Measurements from ENCODE around the gene DNAJC5.
"Not testable (repeated sequence)": the region's sequence is repeated elsewhere in the genome, so short reads cannot be mapped to it uniquely, and the experiment has no call there.

DNAJC5 gene

DNA sequence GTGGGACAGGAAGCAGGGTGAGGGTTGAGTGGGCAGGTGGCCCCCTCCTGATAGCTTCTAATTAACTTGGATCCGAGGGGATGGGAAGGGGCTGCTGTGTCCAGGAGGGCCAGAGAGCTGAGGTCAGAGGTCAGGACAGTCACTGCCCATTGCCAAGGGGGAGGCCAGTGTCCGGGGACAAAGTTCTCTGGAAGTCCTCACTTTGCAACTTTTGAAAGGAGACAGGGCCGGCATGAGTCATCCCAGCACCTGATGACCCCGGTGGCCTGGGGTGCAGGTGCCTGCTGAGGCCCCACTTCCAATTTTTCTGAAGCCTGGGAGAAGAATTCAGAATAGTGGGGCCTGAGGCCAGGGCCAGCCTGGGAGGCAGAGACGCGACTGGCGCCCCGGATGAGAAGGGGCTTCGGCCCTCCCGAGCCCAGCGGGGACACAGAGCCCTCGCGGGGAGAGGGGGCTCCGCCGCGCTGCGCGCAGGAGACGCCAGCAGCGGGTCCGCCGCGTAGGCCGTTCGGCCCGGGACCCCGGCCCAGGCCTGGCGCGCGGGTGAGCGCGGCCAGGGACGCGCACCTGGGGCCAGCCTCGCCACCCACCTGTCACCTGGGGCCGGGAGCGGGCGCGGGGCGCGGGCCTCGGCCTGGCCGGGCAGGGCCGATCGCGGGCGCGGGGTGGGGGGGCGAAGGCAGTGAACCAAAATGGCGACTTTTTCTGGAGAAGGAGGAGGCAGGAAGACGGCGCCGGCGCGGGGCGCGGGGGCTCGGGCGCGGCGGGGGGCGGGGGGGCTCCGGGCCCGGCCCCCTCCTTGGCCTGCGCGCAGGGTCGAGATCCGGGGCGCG lies 74.2 kb downstream of the DNAJC5 start:
- H4K20me1 ChIP-seq (ENCODE audit: insufficient read depth, low read length) = no peaks in the 10 kb centered on the region
- H3K79me2 ChIP-seq (ENCODE audit: insufficient read depth, low read length) = no peaks in the 10 kb centered on the region
- H3K9me2 ChIP-seq (ENCODE audit: low read depth, low read length) = no peaks in the 10 kb centered on the region
- H2AFZ ChIP-seq (ENCODE audit: low read length) = no peak overlapping the region
- peak overlapping the region; percentile 98 for H3K4me2 ChIP-seq (ENCODE audit: low read length)
- no peaks in the 10 kb centered on the region for H3F3A ChIP-seq (ENCODE audit: insufficient read depth, low read length)
- H3K9me3 ChIP-seq (ENCODE audit: low read length) = no peaks in the 10 kb centered on the region
- peaks cover 32% of the 10 kb centered on the region for H3K36me3 ChIP-seq (ENCODE audit: insufficient read depth, low read length)
- peak overlapping the region; percentile 99 for H3K9ac ChIP-seq (ENCODE audit: low read length)
- H3K27ac ChIP-seq (ENCODE audit: low read depth, low read length, poor library complexity, severe bottlenecking) = peak overlapping the region; percentile 42
- H3K4me3 ChIP-seq (ENCODE audit: low read depth, low read length, poor library complexity, severe bottlenecking) = peak overlapping the region; percentile 91
- H3K4me1 ChIP-seq (ENCODE audit: insufficient read depth, low read length, severe bottlenecking) = peaks cover 19% of the 10 kb centered on the region
- TF ChIP-seq, protein P1, sequence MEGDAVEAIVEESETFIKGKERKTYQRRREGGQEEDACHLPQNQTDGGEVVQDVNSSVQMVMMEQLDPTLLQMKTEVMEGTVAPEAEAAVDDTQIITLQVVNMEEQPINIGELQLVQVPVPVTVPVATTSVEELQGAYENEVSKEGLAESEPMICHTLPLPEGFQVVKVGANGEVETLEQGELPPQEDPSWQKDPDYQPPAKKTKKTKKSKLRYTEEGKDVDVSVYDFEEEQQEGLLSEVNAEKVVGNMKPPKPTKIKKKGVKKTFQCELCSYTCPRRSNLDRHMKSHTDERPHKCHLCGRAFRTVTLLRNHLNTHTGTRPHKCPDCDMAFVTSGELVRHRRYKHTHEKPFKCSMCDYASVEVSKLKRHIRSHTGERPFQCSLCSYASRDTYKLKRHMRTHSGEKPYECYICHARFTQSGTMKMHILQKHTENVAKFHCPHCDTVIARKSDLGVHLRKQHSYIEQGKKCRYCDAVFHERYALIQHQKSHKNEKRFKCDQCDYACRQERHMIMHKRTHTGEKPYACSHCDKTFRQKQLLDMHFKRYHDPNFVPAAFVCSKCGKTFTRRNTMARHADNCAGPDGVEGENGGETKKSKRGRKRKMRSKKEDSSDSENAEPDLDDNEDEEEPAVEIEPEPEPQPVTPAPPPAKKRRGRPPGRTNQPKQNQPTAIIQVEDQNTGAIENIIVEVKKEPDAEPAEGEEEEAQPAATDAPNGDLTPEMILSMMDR (IDR thresholded peaks at IDR 0.05; ENCODE audit: low read length) = no peak
- no peak for TF ChIP-seq EZH2 (IDR thresholded peaks at IDR 0.05; ENCODE audit: borderline replicate concordance, low read length)
- H3K27me3 ChIP-seq (ENCODE audit: insufficient read depth, low read length) = no peaks in the 10 kb centered on the region

DNA sequence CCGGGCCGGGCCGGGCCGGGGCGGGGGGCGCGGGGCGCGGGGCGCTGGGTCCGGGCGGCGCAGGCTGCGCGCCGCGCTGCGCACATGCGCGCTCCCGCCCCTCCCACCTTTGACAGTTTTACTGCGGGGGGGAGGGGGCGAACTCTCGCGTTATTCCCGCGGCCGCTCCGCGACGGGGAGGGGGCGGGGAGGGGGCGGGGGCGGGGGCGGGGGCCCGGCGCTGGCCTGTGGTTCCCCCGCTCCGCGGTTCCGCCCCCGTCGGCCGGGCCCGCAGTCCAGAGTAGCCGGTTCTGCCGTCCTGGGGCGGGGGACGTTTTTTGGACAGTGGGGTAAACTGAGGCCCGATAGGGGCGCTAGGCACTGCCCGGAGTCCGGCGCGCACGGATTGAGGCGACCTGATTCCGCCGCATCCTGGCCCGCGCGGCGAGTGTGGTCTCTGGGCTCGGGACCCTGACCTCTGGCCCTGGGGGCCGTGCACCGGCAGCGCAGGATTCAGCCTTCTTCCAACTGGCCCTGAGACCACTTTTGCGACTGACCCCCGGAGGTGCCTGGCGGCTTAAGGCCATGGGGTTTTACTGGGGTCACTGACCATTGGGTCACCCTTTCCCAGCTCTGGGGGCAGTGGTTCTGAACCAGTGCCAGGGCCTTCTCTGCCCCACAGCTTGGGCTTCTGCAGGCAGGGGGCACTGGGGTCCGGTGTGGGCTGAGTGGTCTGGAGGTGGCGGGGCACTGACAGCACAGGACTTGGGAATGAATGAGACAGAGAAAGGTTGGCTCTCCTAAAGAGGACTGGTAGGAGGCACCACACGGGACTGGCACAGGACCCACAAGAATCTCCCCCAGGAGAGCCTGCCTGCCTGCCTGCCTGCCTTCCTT lies 75.2 kb downstream of the DNAJC5 start, which contains the start of gene ZNF512B:
Gene ZNF512B, minus strand, starts transcription at position 93 of the 876 bp plus-strand sequence. CDS start 1,980 bp downstream, outside the sequence.
- H3K4me2 ChIP-seq (ENCODE audit: low read length) = peak within 1 kb of the TSS; percentile 98
- no peaks in the 10 kb centered on the region for H3K9me3 ChIP-seq (ENCODE audit: low read length)
- no peaks in the 10 kb centered on the region for H3K27me3 ChIP-seq (ENCODE audit: insufficient read depth, low read length)
- peaks cover 19% of the 10 kb centered on the region for H3K4me1 ChIP-seq (ENCODE audit: insufficient read depth, low read length, severe bottlenecking)
- no peaks in the 10 kb centered on the region for H3F3A ChIP-seq (ENCODE audit: insufficient read depth, low read length)
- no peak within 1 kb of the TSS for H2AFZ ChIP-seq (ENCODE audit: low read length)
- H3K4me3 ChIP-seq (ENCODE audit: low read depth, low read length, poor library complexity, severe bottlenecking) = peak within 1 kb of the TSS; percentile 91
- TF ChIP-seq, protein P1 (IDR thresholded peaks at IDR 0.05; ENCODE audit: low read length) = no peak
- H3K9me2 ChIP-seq (ENCODE audit: low read depth, low read length) = no peaks in the 10 kb centered on the region
- no peaks in the 10 kb centered on the region for H4K20me1 ChIP-seq (ENCODE audit: insufficient read depth, low read length)
- peaks cover 26% of the 10 kb centered on the region for H3K36me3 ChIP-seq (ENCODE audit: insufficient read depth, low read length)
- H3K9ac ChIP-seq (ENCODE audit: low read length) = peak within 1 kb of the TSS; percentile 99
- H3K79me2 ChIP-seq (ENCODE audit: insufficient read depth, low read length) = no peaks in the 10 kb centered on the region
- H3K27ac ChIP-seq (ENCODE audit: low read depth, low read length, poor library complexity, severe bottlenecking) = peak within 1 kb of the TSS; percentile 42

DNA sequence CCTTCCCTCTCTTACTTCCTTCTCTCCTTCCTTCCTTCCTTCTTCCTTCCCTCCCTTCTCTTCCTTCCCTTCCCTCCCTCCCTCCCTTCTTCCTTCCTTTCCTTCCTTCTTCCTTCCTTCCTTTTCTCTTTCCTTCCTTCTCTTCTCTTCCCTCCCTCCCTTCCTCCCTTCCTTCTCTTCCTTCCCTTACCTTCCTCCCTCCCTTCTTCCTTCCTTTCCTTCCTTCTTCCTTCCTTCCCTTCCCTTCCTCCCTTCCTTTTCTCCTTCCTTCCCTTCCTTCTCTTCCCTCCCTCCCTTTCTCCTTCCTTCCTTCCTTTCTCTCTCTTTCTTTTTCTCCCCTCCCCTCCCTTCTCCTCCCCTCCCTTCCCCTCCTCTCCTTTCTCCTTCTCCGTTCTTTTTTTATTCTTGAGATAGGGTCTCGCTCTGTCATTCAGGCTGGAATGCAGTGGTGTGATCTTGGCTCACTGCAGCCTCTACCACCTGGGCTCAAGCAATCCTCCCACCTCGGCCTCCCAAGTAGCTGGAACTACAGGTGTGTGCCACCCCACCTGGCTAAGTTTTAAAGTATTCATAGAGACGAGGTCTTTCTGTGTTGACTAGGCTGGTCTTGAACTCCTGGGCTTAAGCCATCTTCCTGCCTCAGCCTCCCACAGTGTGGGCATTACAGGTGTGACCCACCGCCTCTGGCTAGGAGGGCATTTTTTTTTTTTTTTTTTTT lies 75.9 kb downstream of the DNAJC5 start:
- H3K9ac ChIP-seq (ENCODE audit: low read length) = no peak overlapping the region
- H3K4me2 ChIP-seq (ENCODE audit: low read length) = no peak overlapping the region; the same call in 1 of the 2 replicates
- H3F3A ChIP-seq (ENCODE audit: insufficient read depth, low read length) = no peaks in the 10 kb centered on the region

DNA sequence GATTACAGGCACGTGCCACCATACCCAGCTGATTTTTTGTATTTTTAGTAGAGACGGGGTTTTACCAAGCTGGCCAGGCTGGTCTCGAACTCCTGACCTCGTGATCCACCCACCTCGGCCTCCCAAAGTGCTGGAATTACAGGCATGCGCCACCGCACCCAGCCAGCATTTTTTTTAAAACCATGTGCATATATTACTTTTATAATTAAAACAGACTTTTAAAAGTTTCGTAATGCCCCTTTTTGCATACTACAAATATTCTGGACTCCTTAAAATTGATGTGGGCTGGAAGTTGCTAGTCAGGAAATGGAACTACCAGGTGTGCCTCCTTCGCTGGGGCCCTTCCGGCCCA lies 77.0 kb downstream of the DNAJC5 start:
- not testable (repeated sequence) for H3F3A ChIP-seq (ENCODE audit: insufficient read depth, low read length); H3K27me3 ChIP-seq (ENCODE audit: insufficient read depth, low read length); H3K27ac ChIP-seq (ENCODE audit: low read depth, low read length, poor library complexity, severe bottlenecking); H3K79me2 ChIP-seq (ENCODE audit: insufficient read depth, low read length); H2AFZ ChIP-seq (ENCODE audit: low read length); H3K9ac ChIP-seq (ENCODE audit: low read length); H3K4me2 ChIP-seq (ENCODE audit: low read length); H3K4me3 ChIP-seq (ENCODE audit: low read depth, low read length, poor library complexity, severe bottlenecking); H4K20me1 ChIP-seq (ENCODE audit: insufficient read depth, low read length); H3K9me2 ChIP-seq (ENCODE audit: low read depth, low read length); H3K9me3 ChIP-seq (ENCODE audit: low read length)
- peaks cover 16% of the 10 kb centered on the region for H3K36me3 ChIP-seq (ENCODE audit: insufficient read depth, low read length)
- peaks cover 19% of the 10 kb centered on the region for H3K4me1 ChIP-seq (ENCODE audit: insufficient read depth, low read length, severe bottlenecking)

More for the DNA sequence above, 75.9 kb downstream of the DNAJC5 start:
- H3K36me3 ChIP-seq (ENCODE audit: insufficient read depth, low read length) = peaks cover 26% of the 10 kb centered on the region
- TF ChIP-seq EZH2 (IDR thresholded peaks at IDR 0.05; ENCODE audit: borderline replicate concordance, low read length) = no peak
- no peaks in the 10 kb centered on the region for H4K20me1 ChIP-seq (ENCODE audit: insufficient read depth, low read length)
- no peaks in the 10 kb centered on the region for H3K27me3 ChIP-seq (ENCODE audit: insufficient read depth, low read length)
- H3K27ac ChIP-seq (ENCODE audit: low read depth, low read length, poor library complexity, severe bottlenecking) = no peak overlapping the region
- H2AFZ ChIP-seq (ENCODE audit: low read length) = no peak overlapping the region
- H3K4me3 ChIP-seq (ENCODE audit: low read depth, low read length, poor library complexity, severe bottlenecking) = no peak overlapping the region
- no peaks in the 10 kb centered on the region for H3K9me2 ChIP-seq (ENCODE audit: low read depth, low read length)
- peaks cover 19% of the 10 kb centered on the region for H3K4me1 ChIP-seq (ENCODE audit: insufficient read depth, low read length, severe bottlenecking)
- H3K79me2 ChIP-seq (ENCODE audit: insufficient read depth, low read length) = no peaks in the 10 kb centered on the region
- no peaks in the 10 kb centered on the region for H3K9me3 ChIP-seq (ENCODE audit: low read length)
